IMR-90 (cell line): Measurements from ENCODE around the gene ANXA2. TPM values are rescaled to one million over a fixed set of nuclear protein-coding genes. Genes with fewer than 3 reads are reported as not detected.
A peak's percentile ranks its signal among the peaks of the same experiment; 100 is the strongest.

ENCODE experiments used
- ATAC-seq: fragments of 200-7000 bp; cut with Tn5 transposase; 2 replicates; pipeline ENCODE4 v1.9.1; 2020; ENCODE audit warnings: low read depth, mild to moderate bottlenecking, moderate library complexity
- BruUV-seq: library from RNA; stranded (reverse); fragments of 400-500 nt; replicated peaks from 2 replicates; lab custom pipeline; 2021; lab: Mats Ljungman, UMichigan
- CTCF ChIA-PET: fragments of 300-600 bp; formaldehyde crosslinking; extraction: SDS; loops from one replicate; lab custom pipeline; 2021; ENCODE audit warnings: antibody characterized with exemption; lab: Yijun Ruan, JAX
- POLR2A ChIA-PET: fragments of 300-600 bp; sonication (Branson Sonifier 250); formaldehyde crosslinking; loops from one replicate; lab custom pipeline; 2022; ENCODE audit warnings: antibody characterized with exemption; ENCODE audit not compliant: unreplicated experiment; lab: Charles Lee
- DNase-seq: peaks from one replicate; pipeline ENCODE4 v3.0.0; 2013
- H2AFZ ChIP-seq: replicated peaks from 2 replicates; pipeline ENCODE3; 2013; ENCODE audit warnings: low read length, mild to moderate bottlenecking; ENCODE audit not compliant: poor library complexity
- H2AK5ac ChIP-seq: 2 replicates; pipeline ENCODE4 v1.6.1; 2013; ENCODE audit warnings: low read depth, low read length, inconsistent platforms
- H2AK9ac ChIP-seq: replicated peaks from 2 replicates; pipeline ENCODE3; 2013; ENCODE audit warnings: mild to moderate bottlenecking, low read depth, low read length, moderate library complexity; ENCODE audit not compliant: poor library complexity
- H2BK120ac ChIP-seq: 2 replicates; pipeline ENCODE4 v1.6.1; 2013; ENCODE audit warnings: low read depth, low read length, inconsistent platforms
- H2BK15ac ChIP-seq: 3 replicates; pipeline ENCODE4 v1.6.1; 2013; ENCODE audit warnings: low read depth, low read length, inconsistent platforms
- H2BK20ac ChIP-seq: 2 replicates; pipeline ENCODE4 v1.6.1; 2013; ENCODE audit warnings: low read depth, mild to moderate bottlenecking, inconsistent platforms, low read length, moderate library complexity
- H2BK5ac ChIP-seq: 2 replicates; pipeline ENCODE4 v1.6.1; 2013; ENCODE audit warnings: mild to moderate bottlenecking, low read depth, low read length, inconsistent platforms; ENCODE audit not compliant: poor library complexity, severe bottlenecking
- H3K14ac ChIP-seq: replicated peaks from 2 replicates; pipeline ENCODE4 v1.6.1; 2013; ENCODE audit warnings: low read depth, low read length, inconsistent platforms
- H3K18ac ChIP-seq: 2 replicates; pipeline ENCODE4 v1.6.1; 2013; ENCODE audit warnings: low read depth, low read length, control low read depth
- H3K23ac ChIP-seq: 2 replicates; pipeline ENCODE4 v1.6.1; 2013; ENCODE audit warnings: low read depth, low read length, inconsistent platforms
- H3K27ac ChIP-seq: 2 replicates; pipeline ENCODE4 v1.5.1; 2013; ENCODE audit warnings: mild to moderate bottlenecking, control low read depth, low read length; ENCODE audit not compliant: insufficient read depth
- H3K27me3 ChIP-seq: 2 replicates; pipeline ENCODE4 v1.6.1; 2013; ENCODE audit warnings: low read length; ENCODE audit not compliant: control insufficient read depth, insufficient read depth
- H3K36me3 ChIP-seq: 2 replicates; pipeline ENCODE4 v1.6.1; 2013; ENCODE audit warnings: low read length, mixed read lengths; ENCODE audit not compliant: control insufficient read depth, insufficient read depth
- H3K4ac ChIP-seq: 2 replicates; pipeline ENCODE4 v1.6.1; 2013; ENCODE audit warnings: low read depth, low read length, inconsistent platforms
- H3K4me1 ChIP-seq: 2 replicates; pipeline ENCODE4 v1.6.1; 2013; ENCODE audit warnings: low read length, mixed read lengths; ENCODE audit not compliant: control insufficient read depth, insufficient read depth
- H3K4me2 ChIP-seq: 2 replicates; pipeline ENCODE4 v1.6.1; 2013; ENCODE audit warnings: low read depth, mild to moderate bottlenecking, control low read depth, low read length, moderate library complexity
- H3K4me3 ChIP-seq: 2 replicates; pipeline ENCODE4 v1.5.1; 2013; ENCODE audit warnings: low read depth, mild to moderate bottlenecking, control low read depth, low read length, moderate library complexity; ENCODE audit not compliant: insufficient read depth
- H3K56ac ChIP-seq: 2 replicates; pipeline ENCODE4 v1.6.1; 2013; ENCODE audit warnings: low read length, inconsistent platforms; ENCODE audit not compliant: insufficient read depth; ENCODE audit errors: extremely low read depth
- H3K79me1 ChIP-seq, 2 experiments: 2 replicates each; pipeline ENCODE4 v1.6.1; 2013; ENCODE audit warnings: low read length in 2 of 2, inconsistent platforms in 1 of 2, low read depth in 1 of 2
- H3K9ac ChIP-seq: 2 replicates; pipeline ENCODE4 v1.6.1; 2013; ENCODE audit warnings: low read depth, low read length, control low read depth
- H3K9me1 ChIP-seq: 2 replicates; pipeline ENCODE4 v1.6.1; 2013; ENCODE audit warnings: low read length, inconsistent platforms; ENCODE audit not compliant: insufficient read depth
- H3K9me3 ChIP-seq: 2 replicates; pipeline ENCODE4 v1.6.1; 2013; ENCODE audit warnings: low read length; ENCODE audit not compliant: control insufficient read depth, insufficient read depth
- H4K20me1 ChIP-seq: 2 replicates; pipeline ENCODE4 v1.6.1; 2013; ENCODE audit warnings: low read length, inconsistent platforms; ENCODE audit not compliant: insufficient read depth
- H4K5ac ChIP-seq: 2 replicates; pipeline ENCODE4 v1.6.1; 2013; ENCODE audit warnings: mild to moderate bottlenecking, low read depth, low read length, control low read depth
- H4K8ac ChIP-seq, 2 experiments: 2 replicates each; pipeline ENCODE4 v1.6.1; 2013; ENCODE audit warnings: low read depth in 2 of 2, low read length in 2 of 2, control low read depth in 1 of 2, inconsistent platforms in 1 of 2
- H4K91ac ChIP-seq: 2 replicates; pipeline ENCODE4 v1.6.1; 2013; ENCODE audit warnings: low read depth, low read length, inconsistent platforms; ENCODE audit not compliant: insufficient read depth
- CHD1 ChIP-seq: IDR thresholded peaks from 2 replicates; pipeline ENCODE4 v1.6.1; 2012; ENCODE audit warnings: low read depth, low read length, improper control_type of control experiment
- ELK1 ChIP-seq: fragments of 150-350 bp; IDR thresholded peaks from 2 replicates; pipeline ENCODE4 v1.6.1; 2016; ENCODE audit warnings: low read depth, mild to moderate bottlenecking, low read length, moderate library complexity, borderline replicate concordance
- FOS ChIP-seq: fragments of 150-350 bp; IDR thresholded peaks from 2 replicates; pipeline ENCODE4 v1.6.1; 2016; ENCODE audit warnings: low read depth, low read length
- MAFK ChIP-seq: IDR thresholded peaks from 2 replicates; pipeline ENCODE4 v1.6.1; 2012; ENCODE audit warnings: low read depth, low read length, improper control_type of control experiment
- MAZ ChIP-seq: IDR thresholded peaks from 2 replicates; pipeline ENCODE4 v1.6.1; 2012; ENCODE audit warnings: low read depth, mild to moderate bottlenecking, low read length, improper control_type of control experiment, moderate library complexity, borderline replicate concordance
- MXI1 ChIP-seq: IDR thresholded peaks from 2 replicates; pipeline ENCODE4 v1.6.1; 2012; ENCODE audit warnings: low read depth, mild to moderate bottlenecking, low read length, moderate library complexity, borderline replicate concordance
- POLR2A ChIP-seq: IDR thresholded peaks from 2 replicates; pipeline ENCODE4 v1.6.1; 2012; ENCODE audit warnings: mild to moderate bottlenecking, low read depth, low read length
- RAD21 ChIP-seq: IDR thresholded peaks from 2 replicates; pipeline ENCODE4 v1.6.1; 2012; ENCODE audit warnings: low read length, improper control_type of control experiment
- RCOR1 ChIP-seq: IDR thresholded peaks from 2 replicates; pipeline ENCODE4 v1.6.1; 2012; ENCODE audit warnings: mild to moderate bottlenecking, low read length, improper control_type of control experiment; ENCODE audit not compliant: insufficient replicate concordance
- RFX5 ChIP-seq: IDR thresholded peaks from 2 replicates; pipeline ENCODE4 v1.8.0; 2012; ENCODE audit warnings: low read depth, mild to moderate bottlenecking, low read length, moderate library complexity
- SMC3 ChIP-seq: fragments of 150-350 bp; IDR thresholded peaks from 2 replicates; pipeline ENCODE4 v1.6.1; 2016; ENCODE audit warnings: low read depth, mild to moderate bottlenecking, antibody characterized with exemption, low read length, moderate library complexity
- WGBS, 2 experiments: methylation state at CpG; one replicate each; pipeline versions ENCODE4 v1.1.5 to v1.1.7; 2013; ENCODE audit warnings: missing lambda C conversion rate in 2 of 2; ENCODE audit not compliant: insufficient read length in 1 of 2; ENCODE audit errors: extremely low coverage in 2 of 2; 5-methylcytosine and 5-hydroxymethylcytosine counted together
- dilution Hi-C: fragments of 300-500 bp; cut with HindIII; formaldehyde crosslinking; loops from one replicate; pipeline ENCODE4 v1.14.3; 2018; ENCODE audit warnings: low sequenced_read_pairs; ENCODE audit not compliant: unreplicated experiment
- in situ Hi-C: fragments of 300-500 bp; cut with MboI; formaldehyde crosslinking; loops from 3 replicates; pipeline ENCODE4 v1.14.3; 2019; ENCODE audit warnings: low sequenced_read_pairs, inconsistent platforms, mixed read lengths
- intact Hi-C: fragments of 100-400 bp; cut with micrococcal nuclease; formaldehyde crosslinking; loops from 2 replicates; pipeline ENCODE4 v1.10.0; 2022
- polyA plus RNA-seq, 3 experiments: library from polyadenylated mRNA; depleted of rRNA; stranded (reverse); fragments of >200 nt; gene quantifications; 2 replicates each; pipeline ENCODE4 v1.2.3, GENCODE V29; 2012; ENCODE audit warnings: low replicate concordance in 1 of 3
- total RNA-seq: library from RNA; depleted of rRNA; stranded (reverse); fragments of >200 nt; gene quantifications from 2 replicates; pipeline ENCODE4 v1.2.3, GENCODE V29; 2012

ANXA2 gene
- total and polyA plus RNA-seq, 2 of the 4 experiments (the other 2 are of a cell fraction), result 7,454 to 8,412 TPM

- no peak for TF ChIP-seq ELK1
Observed at GRCh38 chr15:60374209-60374608, 23.6 kb downstream of the ANXA2 start (continued).

- DNase-seq (no peak), ATAC-seq (no peak)
- Histone ChIP-seq H2AK9ac (no peak overlapping the region), H3K23ac (peak overlapping the region; percentile 44), H2AK5ac (peak overlapping the region; percentile 41; the same call in 1 of the 2 replicates), H2BK5ac (peak overlapping the region; percentile 98), H3K79me1 (peaks cover 31 to 74% of the 10 kb centered on the region in 2 experiments), H2BK20ac (peak overlapping the region; percentile 50), H3K9ac (peak overlapping the region; percentile 48), H3K36me3 (peaks cover 48% of the 10 kb centered on the region), H3K27me3 (no peaks in the 10 kb centered on the region), H3K4me3 (no peak overlapping the region), H3K27ac (peak overlapping the region; percentile 81), H2BK15ac (peak overlapping the region; percentile 31; the same call in 2 of the 3 replicates), H3K56ac (0 out of 2 replicates have a peak overlapping the region, but pooled peaks have one; percentile 9), H2AFZ (no peak overlapping the region), H3K9me1 (peaks cover 23% of the 10 kb centered on the region), H3K4me2 (no peak overlapping the region), H3K9me3 (no peaks in the 10 kb centered on the region), H4K91ac (peak overlapping the region; percentile 75), H4K5ac (peak overlapping the region; percentile 28), H3K4ac (peak overlapping the region; percentile 37), H3K14ac (peak overlapping the region; percentile 54), H4K8ac (peak overlapping the region; percentile 3 to 50), H3K18ac (peak overlapping the region; percentile 66), H4K20me1 (peaks cover 73% of the 10 kb centered on the region), H2BK120ac (peak overlapping the region; percentile 72), H3K4me1 (peaks cover 43% of the 10 kb centered on the region)
- CTCF ChIA-PET, result interaction anchor here (0.7 kb wide), 1 partner anchor 45 kb away, joined by 3 read pairs; no protein-coding TSS in a partner anchor
- no TSS peak for BruUV-seq
- no CpG with 5 or more reads among the region's 2 CpGs for WGBS, 2 experiments
- POLR2A ChIA-PET, result interaction anchor here (1.3 kb wide), 1 partner anchor 11 kb away, joined by 5 read pairs; no protein-coding TSS in a partner anchor
- TF ChIP-seq RCOR1 (no peak), MXI1 (no peak), FOS (no peak), RAD21 (no peak), CHD1 (no peak), MAZ (no peak), SMC3 (no peak), RFX5 (no peak), POLR2A (no peak), MAFK (no peak), ELK1 (no peak)
- intact Hi-C loops, result loop anchor here (2.0 kb wide), 1 partner anchor 19 kb away; no protein-coding TSS in a partner anchor
- in situ Hi-C loops, result no loop called here
- dilution Hi-C loops, result no loop called here
Observed at GRCh38 chr15:60373745-60374144, 24.0 kb downstream of the ANXA2 start.
